SK-N-SH treated with all-trans-retinoic acid at 6 μM for 48 hours (cell line): Measurements from ENCODE around the gene CPA2.

ENCODE experiments used
- ATAC-seq: fragments of 200-7000 bp; cut with Tn5 transposase; 3 replicates; pipeline ENCODE4 v1.9.1; 2020; ENCODE audit warnings: mild to moderate bottlenecking, moderate library complexity
- ARNTL ChIP-seq: fragments of 450-650 bp; formaldehyde crosslinking; IDR thresholded peaks from 2 replicates; pipeline ENCODE4 v1.5.0; 2020; ENCODE audit warnings: low read depth, mild to moderate bottlenecking, moderate library complexity, borderline replicate concordance
- BACH2 ChIP-seq: fragments of 250-450 bp; sonication (Bioruptor Pico); IDR thresholded peaks from 2 replicates; pipeline ENCODE4 v1.9.0; 2021; ENCODE audit warnings: mild to moderate bottlenecking, borderline replicate concordance
- CREB5 ChIP-seq: fragments of 250-450 bp; sonication (Bioruptor Pico); IDR thresholded peaks from 2 replicates; pipeline ENCODE4 v1.5.1; 2020; ENCODE audit warnings: low read depth, mild to moderate bottlenecking, moderate library complexity
- CSDC2 ChIP-seq: fragments of 250-450 bp; sonication (Bioruptor Pico); IDR thresholded peaks from 2 replicates; pipeline ENCODE4 v1.5.0; 2020; ENCODE audit warnings: mild to moderate bottlenecking, moderate library complexity
- CSRNP3 ChIP-seq: fragments of 250-450 bp; sonication (Bioruptor Pico); IDR thresholded peaks from 2 replicates; pipeline ENCODE4 v1.5.1; 2021; ENCODE audit warnings: mild to moderate bottlenecking, moderate library complexity
- ESRRG ChIP-seq: fragments of 250-450 bp; sonication (Bioruptor Pico); IDR thresholded peaks from 2 replicates; pipeline ENCODE4 v1.6.1; 2021; ENCODE audit warnings: mild to moderate bottlenecking
- GLIS3 ChIP-seq: fragments of 250-450 bp; sonication (Bioruptor Pico); IDR thresholded peaks from 2 replicates; pipeline ENCODE4 v1.5.0; 2020; ENCODE audit warnings: mild to moderate bottlenecking, moderate library complexity
- ISL1 ChIP-seq: fragments of 250-450 bp; sonication (Bioruptor Pico); IDR thresholded peaks from 2 replicates; pipeline ENCODE4 v2.1.2; 2022; ENCODE audit warnings: mild to moderate bottlenecking, moderate library complexity
- OSR1 ChIP-seq: fragments of 250-450 bp; sonication (Bioruptor Pico); IDR thresholded peaks from 2 replicates; pipeline ENCODE4 v1.8.0; 2022; ENCODE audit warnings: moderate library complexity, mild to moderate bottlenecking, inconsistent platforms
- PPARA ChIP-seq: fragments of 250-450 bp; sonication (Bioruptor Pico); IDR thresholded peaks from 2 replicates; pipeline ENCODE4 v1.5.0; 2020; ENCODE audit warnings: mild to moderate bottlenecking, borderline replicate concordance
- RARB ChIP-seq: fragments of 250-450 bp; sonication (Bioruptor Pico); IDR thresholded peaks from 2 replicates; pipeline ENCODE4 v1.8.0; 2021; ENCODE audit warnings: mild to moderate bottlenecking, moderate library complexity
- SNAI2 ChIP-seq: fragments of 250-450 bp; sonication (Bioruptor Pico); IDR thresholded peaks from 2 replicates; pipeline ENCODE4 v1.5.0; 2020; ENCODE audit warnings: mild to moderate bottlenecking, moderate library complexity
- TCF4 ChIP-seq: fragments of 250-450 bp; sonication (Bioruptor Pico); IDR thresholded peaks from 2 replicates; pipeline ENCODE4 v1.8.0; 2021; ENCODE audit warnings: mild to moderate bottlenecking, moderate library complexity, borderline replicate concordance
- TOX ChIP-seq: fragments of 250-450 bp; sonication (Bioruptor Pico); IDR thresholded peaks from 2 replicates; pipeline ENCODE4 v1.8.0; 2021; ENCODE audit warnings: mild to moderate bottlenecking, moderate library complexity, borderline replicate concordance
- TSHZ2 ChIP-seq: fragments of 250-450 bp; sonication (Bioruptor Pico); IDR thresholded peaks from 2 replicates; pipeline ENCODE4 v1.5.0; 2020; ENCODE audit warnings: mild to moderate bottlenecking, moderate library complexity
- ZC3H10 ChIP-seq: fragments of 250-450 bp; sonication (Bioruptor Pico); IDR thresholded peaks from 2 replicates; pipeline ENCODE4 v1.5.1; 2021; ENCODE audit warnings: mild to moderate bottlenecking, moderate library complexity
- ZFP3 ChIP-seq: fragments of 250-450 bp; sonication (Bioruptor Pico); IDR thresholded peaks from 2 replicates; pipeline ENCODE4 v1.5.0; 2020; ENCODE audit warnings: mild to moderate bottlenecking, moderate library complexity
- ZFP30 ChIP-seq: fragments of 450-650 bp; formaldehyde crosslinking; IDR thresholded peaks from 2 replicates; pipeline ENCODE4 v1.5.0; 2022; ENCODE audit warnings: mild to moderate bottlenecking, moderate library complexity
- ZNF565 ChIP-seq: fragments of 450-650 bp; formaldehyde crosslinking; conservative IDR thresholded peaks from 2 replicates; pipeline ENCODE4 v1.5.0; 2020; ENCODE audit warnings: low read depth, mild to moderate bottlenecking, moderate library complexity
- ZNF70 ChIP-seq: fragments of 450-650 bp; formaldehyde crosslinking; IDR thresholded peaks from 2 replicates; pipeline ENCODE4 v1.5.0; 2020; ENCODE audit warnings: mild to moderate bottlenecking, moderate library complexity
- ZNF8 ChIP-seq: fragments of 450-650 bp; formaldehyde crosslinking; IDR thresholded peaks from 2 replicates; pipeline ENCODE4 v1.5.0; 2020; ENCODE audit warnings: mild to moderate bottlenecking, moderate library complexity
- TF ChIP-seq, protein P1 (sequence below): fragments of 250-450 bp; sonication (Bioruptor Pico); IDR thresholded peaks from 2 replicates; pipeline ENCODE4 v1.8.0; 2021; ENCODE audit warnings: low read depth, mild to moderate bottlenecking, moderate library complexity, borderline replicate concordance
- TF ChIP-seq, protein P2 (sequence below): fragments of 250-450 bp; sonication (Bioruptor Pico); IDR thresholded peaks from 2 replicates; pipeline ENCODE4 v1.8.0; 2020; ENCODE audit warnings: mild to moderate bottlenecking, moderate library complexity, borderline replicate concordance

The CPA2 gene

DNA sequence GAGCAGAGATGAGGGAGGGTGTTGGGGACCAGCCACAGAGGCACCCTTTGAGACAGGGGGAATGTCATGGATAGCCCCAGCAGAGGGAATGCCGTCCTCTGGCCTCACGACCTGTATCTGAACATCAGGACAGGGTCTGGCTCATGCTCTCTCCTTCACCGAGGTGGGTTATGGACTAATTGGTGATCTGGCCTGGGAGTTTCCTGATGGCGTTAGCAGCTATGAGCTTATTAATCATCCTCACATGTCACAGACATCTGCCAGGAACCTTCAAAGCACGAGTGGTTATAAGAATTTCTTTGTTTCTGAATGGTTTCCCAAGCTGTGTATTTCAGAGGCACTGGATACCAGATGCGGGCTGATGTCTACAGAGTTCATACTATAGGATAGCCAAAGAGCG is 33.2 kb downstream of the CPA2 start:
- TF ChIP-seq CSDC2 (CRISPR knock-in tag): no peak
- no peak for TF ChIP-seq ZFP30 (CRISPR knock-in tag)
- no peak for TF ChIP-seq ZFP3 (CRISPR knock-in tag)
- TF ChIP-seq, protein P1, sequence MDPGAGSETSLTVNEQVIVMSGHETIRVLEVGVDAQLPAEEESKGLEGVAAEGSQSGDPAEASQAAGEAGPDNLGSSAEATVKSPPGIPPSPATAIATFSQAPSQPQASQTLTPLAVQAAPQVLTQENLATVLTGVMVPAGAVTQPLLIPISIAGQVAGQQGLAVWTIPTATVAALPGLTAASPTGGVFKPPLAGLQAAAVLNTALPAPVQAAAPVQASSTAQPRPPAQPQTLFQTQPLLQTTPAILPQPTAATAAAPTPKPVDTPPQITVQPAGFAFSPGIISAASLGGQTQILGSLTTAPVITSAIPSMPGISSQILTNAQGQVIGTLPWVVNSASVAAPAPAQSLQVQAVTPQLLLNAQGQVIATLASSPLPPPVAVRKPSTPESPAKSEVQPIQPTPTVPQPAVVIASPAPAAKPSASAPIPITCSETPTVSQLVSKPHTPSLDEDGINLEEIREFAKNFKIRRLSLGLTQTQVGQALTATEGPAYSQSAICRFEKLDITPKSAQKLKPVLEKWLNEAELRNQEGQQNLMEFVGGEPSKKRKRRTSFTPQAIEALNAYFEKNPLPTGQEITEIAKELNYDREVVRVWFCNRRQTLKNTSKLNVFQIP: no peak
- no peak for TF ChIP-seq CSRNP3 (CRISPR knock-in tag)
- TF ChIP-seq ZNF565 (CRISPR knock-in tag): no peak
- no peak for TF ChIP-seq ISL1 (CRISPR knock-in tag)
- no peak for TF ChIP-seq TCF4 (CRISPR knock-in tag)
- TF ChIP-seq CREB5 (CRISPR knock-in tag): no peak
- no peak for TF ChIP-seq GLIS3 (CRISPR knock-in tag)
- no peak for TF ChIP-seq SNAI2 (CRISPR knock-in tag)
- no peak for TF ChIP-seq TSHZ2
- no peak for TF ChIP-seq ZNF8 (CRISPR knock-in tag)
- TF ChIP-seq ZC3H10 (CRISPR knock-in tag): no peak
- TF ChIP-seq, protein P2, sequence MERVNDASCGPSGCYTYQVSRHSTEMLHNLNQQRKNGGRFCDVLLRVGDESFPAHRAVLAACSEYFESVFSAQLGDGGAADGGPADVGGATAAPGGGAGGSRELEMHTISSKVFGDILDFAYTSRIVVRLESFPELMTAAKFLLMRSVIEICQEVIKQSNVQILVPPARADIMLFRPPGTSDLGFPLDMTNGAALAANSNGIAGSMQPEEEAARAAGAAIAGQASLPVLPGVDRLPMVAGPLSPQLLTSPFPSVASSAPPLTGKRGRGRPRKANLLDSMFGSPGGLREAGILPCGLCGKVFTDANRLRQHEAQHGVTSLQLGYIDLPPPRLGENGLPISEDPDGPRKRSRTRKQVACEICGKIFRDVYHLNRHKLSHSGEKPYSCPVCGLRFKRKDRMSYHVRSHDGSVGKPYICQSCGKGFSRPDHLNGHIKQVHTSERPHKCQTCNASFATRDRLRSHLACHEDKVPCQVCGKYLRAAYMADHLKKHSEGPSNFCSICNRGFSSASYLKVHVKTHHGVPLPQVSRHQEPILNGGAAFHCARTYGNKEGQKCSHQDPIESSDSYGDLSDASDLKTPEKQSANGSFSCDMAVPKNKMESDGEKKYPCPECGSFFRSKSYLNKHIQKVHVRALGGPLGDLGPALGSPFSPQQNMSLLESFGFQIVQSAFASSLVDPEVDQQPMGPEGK: no peak
- TF ChIP-seq, all 23 proteins: peak for 0
- no peak for ATAC-seq

DNA sequence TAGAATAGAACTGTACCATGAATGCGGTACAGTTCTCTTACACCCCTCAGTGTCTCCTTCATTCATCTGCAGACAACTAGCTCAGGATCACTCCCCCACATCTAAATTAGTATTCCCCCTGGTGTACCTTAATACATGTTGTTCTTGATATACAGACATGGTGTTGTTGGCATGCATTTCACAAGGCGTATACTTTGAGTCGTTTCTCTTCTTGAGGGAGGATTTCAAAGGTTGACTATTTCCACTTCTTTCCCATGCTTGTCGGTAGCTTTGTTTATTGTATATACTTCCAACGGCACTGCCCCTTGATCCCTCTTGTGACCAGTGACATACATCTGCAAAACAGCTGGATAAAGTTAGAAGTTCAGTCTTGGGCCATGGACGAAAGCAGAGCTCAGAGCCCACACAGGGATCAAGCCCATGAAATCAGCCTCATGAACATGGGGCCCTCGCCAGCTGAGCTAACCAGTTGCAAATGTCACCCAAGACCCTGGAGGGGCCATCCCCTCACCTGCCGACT is 34.9 kb downstream of the CPA2 start:
- no peak for ATAC-seq
- TF ChIP-seq BACH2 (CRISPR knock-in tag) (no peak), CREB5 (CRISPR knock-in tag) (no peak), ISL1 (CRISPR knock-in tag) (no peak), RARB (CRISPR knock-in tag) (no peak), TSHZ2 (no peak), PPARA (no peak), TCF4 (CRISPR knock-in tag) (no peak), OSR1 (no peak), TOX (CRISPR knock-in tag) (no peak), ZNF70 (no peak), ZFP3 (CRISPR knock-in tag) (no peak), ESRRG (CRISPR knock-in tag) (no peak), ARNTL (CRISPR knock-in tag) (no peak)
- TF ChIP-seq, protein P2: no peak
- TF ChIP-seq, protein P1: no peak
